ENCODE measurements around the gene USP21. TPM values are rescaled to one million over a fixed set of nuclear protein-coding genes. Genes with fewer than 3 reads are reported as not detected.
A peak's percentile ranks its signal among the peaks of the same experiment; 100 is the strongest.

The USP21 gene
- total and polyA plus RNA-seq, 9 of the 15 experiments (the other 6 are each of a cell fraction or from before 2014, with no cell fraction given), result 4.9 to 52.4 (median 21.6) TPM

DNA sequence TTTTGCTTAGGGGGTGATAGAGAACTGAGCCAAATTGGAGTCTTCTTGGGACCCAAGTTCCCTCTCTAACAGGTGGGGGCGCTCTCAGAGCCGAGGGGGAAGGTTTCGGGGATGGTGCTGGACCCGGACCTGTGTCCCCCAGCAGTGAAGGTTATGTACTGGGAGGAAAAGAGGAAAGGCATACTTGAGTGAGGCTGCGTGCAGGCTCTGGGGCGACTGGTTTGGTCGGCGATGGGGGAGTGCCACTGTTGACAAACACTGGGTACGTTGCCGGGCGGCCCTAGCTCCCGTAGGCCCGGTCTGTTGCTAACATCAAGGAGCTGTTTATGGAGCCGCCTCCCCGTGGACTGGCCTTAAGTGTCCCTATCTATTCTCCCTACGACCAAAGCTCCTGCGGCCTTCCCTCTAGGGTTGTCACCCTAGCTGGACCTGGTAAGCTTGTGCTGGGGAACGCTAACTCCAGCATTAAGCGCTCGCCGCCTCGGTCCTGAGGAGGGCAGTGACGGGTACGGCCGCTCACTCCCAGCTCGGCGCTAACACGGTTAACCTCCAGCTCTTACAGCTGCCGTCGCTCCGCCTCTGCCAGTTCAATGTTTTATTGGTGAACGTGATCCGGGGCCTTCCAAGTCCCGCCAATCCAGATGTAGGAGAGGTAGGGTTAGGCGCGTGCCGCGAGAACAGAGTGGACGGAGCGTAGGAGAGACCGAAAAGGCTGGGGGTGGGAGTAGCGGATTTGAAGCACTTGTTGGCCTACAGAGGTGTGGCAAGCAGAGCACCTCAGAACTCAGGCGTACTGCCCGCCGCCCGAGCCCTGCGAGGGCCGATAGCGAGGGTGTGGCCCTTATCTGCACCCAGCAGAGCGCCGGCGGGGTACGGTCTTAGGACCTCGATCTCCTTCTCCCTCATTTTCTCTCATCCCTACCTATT, 6.7 kb downstream of the USP21 start, which contains the start of gene PPOX (continued):
- TF ChIP-seq, protein P1, sequence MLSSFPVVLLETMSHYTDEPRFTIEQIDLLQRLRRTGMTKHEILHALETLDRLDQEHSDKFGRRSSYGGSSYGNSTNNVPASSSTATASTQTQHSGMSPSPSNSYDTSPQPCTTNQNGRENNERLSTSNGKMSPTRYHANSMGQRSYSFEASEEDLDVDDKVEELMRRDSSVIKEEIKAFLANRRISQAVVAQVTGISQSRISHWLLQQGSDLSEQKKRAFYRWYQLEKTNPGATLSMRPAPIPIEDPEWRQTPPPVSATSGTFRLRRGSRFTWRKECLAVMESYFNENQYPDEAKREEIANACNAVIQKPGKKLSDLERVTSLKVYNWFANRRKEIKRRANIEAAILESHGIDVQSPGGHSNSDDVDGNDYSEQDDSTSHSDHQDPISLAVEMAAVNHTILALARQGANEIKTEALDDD (IDR thresholded peaks at IDR 0.05), result peak; percentile 83
- TF ChIP-seq, protein P2, sequence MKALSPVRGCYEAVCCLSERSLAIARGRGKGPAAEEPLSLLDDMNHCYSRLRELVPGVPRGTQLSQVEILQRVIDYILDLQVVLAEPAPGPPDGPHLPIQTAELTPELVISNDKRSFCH (CRISPR knock-in tag; IDR thresholded peaks at IDR 0.05), result no peak
- TF ChIP-seq, protein P2 (tag; IDR thresholded peaks at IDR 0.05), result peak; percentile 67; the same call in 1 of the 2 replicates
- no peak for TF ChIP-seq SP2 (IDR thresholded peaks at IDR 0.05; ENCODE audit: extremely low read depth, low read depth, low read length, poor library complexity, severe bottlenecking)
- TF ChIP-seq ZNF274 (IDR thresholded peaks at IDR 0.05; ENCODE audit: borderline replicate concordance, low read depth, low read length), result no peak
- TF ChIP-seq, protein P3, sequence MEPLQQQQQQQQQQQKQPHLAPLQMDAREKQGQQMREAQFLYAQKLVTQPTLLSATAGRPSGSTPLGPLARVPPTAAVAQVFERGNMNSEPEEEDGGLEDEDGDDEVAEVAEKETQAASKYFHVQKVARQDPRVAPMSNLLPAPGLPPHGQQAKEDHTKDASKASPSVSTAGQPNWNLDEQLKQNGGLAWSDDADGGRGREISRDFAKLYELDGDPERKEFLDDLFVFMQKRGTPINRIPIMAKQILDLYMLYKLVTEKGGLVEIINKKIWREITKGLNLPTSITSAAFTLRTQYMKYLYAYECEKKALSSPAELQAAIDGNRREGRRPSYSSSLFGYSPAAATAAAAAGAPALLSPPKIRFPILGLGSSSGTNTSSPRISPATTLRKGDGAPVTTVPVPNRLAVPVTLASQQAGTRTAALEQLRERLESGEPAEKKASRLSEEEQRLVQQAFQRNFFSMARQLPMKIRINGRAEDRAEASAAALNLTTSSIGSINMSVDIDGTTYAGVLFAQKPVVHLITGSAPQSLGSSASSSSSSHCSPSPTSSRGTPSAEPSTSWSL (CRISPR knock-in tag; IDR thresholded peaks at IDR 0.05; ENCODE audit: borderline replicate concordance), result no peak
- peak; percentile 17 for TF ChIP-seq PHF20 (IDR thresholded peaks at IDR 0.05; ENCODE audit: partially characterized antibody)
- TF ChIP-seq MCM7 (IDR thresholded peaks at IDR 0.05), result no peak
- TF ChIP-seq POLR3G (IDR thresholded peaks at IDR 0.05; ENCODE audit: extremely low read depth, insufficient read length, insufficient replicate concordance), result no peak
- TF ChIP-seq MAFG (tag; conservative IDR thresholded peaks at IDR 0.05), result no peak
- peak; percentile 93 for TF ChIP-seq POLR2AphosphoS5 (IDR thresholded peaks at IDR 0.05; ENCODE audit: control insufficient read depth, insufficient read depth, low read depth, low read length)
- no peak for TF ChIP-seq MEF2A (IDR thresholded peaks at IDR 0.05; ENCODE audit: control insufficient read depth, low read depth, low read length)
- peak; percentile 91 for TF ChIP-seq HDAC3 (IDR thresholded peaks at IDR 0.05; ENCODE audit: borderline replicate concordance, partially characterized antibody)
- peak; percentile 81 for TF ChIP-seq ZNF197 (CRISPR knock-in tag; IDR thresholded peaks at IDR 0.05; ENCODE audit: low read depth)
- TF ChIP-seq ARID1B (IDR thresholded peaks at IDR 0.05), result peak; percentile 100
- TF ChIP-seq SMAD3 (CRISPR knock-in tag; conservative IDR thresholded peaks at IDR 0.05), result no peak
- TF ChIP-seq MTF1 (CRISPR knock-in tag; IDR thresholded peaks at IDR 0.05; ENCODE audit: borderline replicate concordance), result no peak
- peak; percentile 65; the same call in 1 of the 2 replicates for TF ChIP-seq ZBTB7A (IDR thresholded peaks at IDR 0.05; ENCODE audit: borderline replicate concordance, control insufficient read depth, low read depth, low read length)
- TF ChIP-seq ZNF41 (CRISPR knock-in tag; conservative IDR thresholded peaks at IDR 0.05), result no peak
- TF ChIP-seq CBFA2T3 (IDR thresholded peaks at IDR 0.05), result peak; percentile 99
- peak; percentile 77; the same call in 1 of the 2 replicates for TF ChIP-seq SMARCA5 (IDR thresholded peaks at IDR 0.05)
